ENCODE results near the gene STPG2.

STPG2 gene

DNA sequence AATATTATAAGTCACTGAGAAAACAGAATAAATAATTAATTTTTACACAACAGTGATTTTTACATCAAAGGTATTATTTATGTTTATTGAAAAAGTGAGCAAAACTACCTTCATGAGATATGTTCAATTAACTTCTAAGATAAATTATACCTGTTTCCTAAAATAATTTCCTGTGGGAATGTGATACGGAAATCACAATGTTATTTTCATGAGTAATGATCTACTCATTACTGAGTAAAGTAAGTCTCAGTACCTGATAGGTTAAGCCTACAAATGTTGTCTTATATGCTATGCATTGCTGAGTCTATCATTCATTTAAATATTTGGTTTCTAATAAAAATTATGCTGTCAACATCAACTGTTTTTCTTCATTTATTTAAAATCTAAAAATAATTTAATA is 324.0 kb downstream of the STPG2 start:
- no peaks in the 10 kb centered on the region for H3K27me3 ChIP-seq (ENCODE audit: control insufficient read depth in 1 of 2, insufficient read depth in 2 of 2, low read length in 2 of 2)
- H3K4me1 ChIP-seq (ENCODE audit: control insufficient read depth, insufficient read depth, low read length) = no peaks in the 10 kb centered on the region

DNA sequence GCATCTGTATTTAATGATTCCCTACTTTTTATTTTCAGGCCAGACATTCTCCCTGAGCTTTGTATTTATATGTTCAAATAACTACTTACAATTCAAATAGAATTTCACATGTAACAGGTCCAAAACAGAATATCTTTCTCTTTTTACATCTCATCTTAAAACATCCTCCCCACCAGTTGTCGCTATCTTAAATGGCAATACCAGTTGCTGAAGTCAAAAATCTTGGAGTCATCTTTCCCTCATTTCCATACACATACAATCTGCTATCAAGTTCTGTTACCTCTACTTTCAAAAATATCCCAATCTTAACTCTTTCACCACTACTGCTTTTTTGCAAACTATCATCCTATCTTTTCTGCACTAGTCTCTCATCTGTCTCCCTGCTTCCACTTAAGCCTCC is 330.5 kb downstream of the STPG2 start:
- Histone ChIP-seq H3K36me3 (ENCODE audit: control insufficient read depth in 2 of 2, insufficient read depth in 2 of 2, low read length in 2 of 2) (no peaks in the 10 kb centered on the region), H3K4me1 (ENCODE audit: control insufficient read depth, insufficient read depth, low read length) (no peaks in the 10 kb centered on the region), H3K9me3 (ENCODE audit: control insufficient read depth in 2 of 2, low read length in 2 of 2) (no peaks in the 10 kb centered on the region), H3K27ac (ENCODE audit: low read length) (no peak overlapping the region), H3K27me3 (ENCODE audit: control insufficient read depth in 1 of 2, insufficient read depth in 2 of 2, low read length in 2 of 2) (no peaks in the 10 kb centered on the region), H3K9ac (ENCODE audit: low read length in 2 of 2) (no peak overlapping the region), H3K4me3 (ENCODE audit: low read length in 2 of 2) (no peak overlapping the region)

More for the DNA sequence above, 324.0 kb downstream of the STPG2 start:
- Histone ChIP-seq H3K9ac (ENCODE audit: low read length in 2 of 2) (no peak overlapping the region), H3K4me3 (ENCODE audit: low read length in 2 of 2) (no peak overlapping the region), H3K9me3 (ENCODE audit: control insufficient read depth in 2 of 2, low read length in 2 of 2) (no peaks in the 10 kb centered on the region), H3K27ac (ENCODE audit: low read length) (no peak overlapping the region), H3K36me3 (ENCODE audit: control insufficient read depth in 2 of 2, insufficient read depth in 2 of 2, low read length in 2 of 2) (no peaks in the 10 kb centered on the region)

DNA sequence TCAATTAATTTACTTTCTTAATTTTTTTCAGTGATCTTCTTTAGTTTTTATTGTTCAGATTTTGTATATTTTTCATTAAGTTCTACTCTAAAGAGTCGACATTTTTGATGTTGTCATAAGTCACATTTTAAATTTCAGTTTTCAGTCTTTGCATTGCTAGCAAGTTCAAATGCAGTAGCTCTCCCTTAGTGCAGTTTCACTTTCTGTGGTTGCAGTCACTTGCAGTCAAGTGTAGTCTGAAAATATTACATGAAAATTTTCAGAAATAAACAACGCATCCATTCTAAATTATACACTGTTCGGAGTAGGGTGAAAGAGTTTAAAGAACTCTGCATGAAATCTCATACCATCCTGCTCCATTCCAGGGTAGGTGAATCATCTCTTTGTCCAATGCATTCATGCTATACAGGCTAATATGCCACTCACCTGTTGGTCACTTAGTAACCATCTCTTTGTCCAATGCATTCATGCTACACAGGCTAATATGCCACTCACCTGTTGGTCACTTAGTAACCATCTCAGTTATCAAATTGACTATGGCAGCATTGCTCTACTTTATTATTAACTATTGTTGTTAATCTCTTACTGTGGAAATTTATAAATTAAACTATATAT is 356.9 kb downstream of the STPG2 start:
- Histone ChIP-seq H3K4me1 (ENCODE audit: control insufficient read depth, insufficient read depth, low read length) (no peaks in the 10 kb centered on the region), H3K9me3 (ENCODE audit: control insufficient read depth in 2 of 2, low read length in 2 of 2) (no peaks in the 10 kb centered on the region), H3K27me3 (ENCODE audit: control insufficient read depth in 1 of 2, insufficient read depth in 2 of 2, low read length in 2 of 2) (no peaks in the 10 kb centered on the region), H3K36me3 (ENCODE audit: control insufficient read depth in 2 of 2, insufficient read depth in 2 of 2, low read length in 2 of 2) (no peaks in the 10 kb centered on the region), H3K4me3 (ENCODE audit: low read length in 2 of 2) (no peak overlapping the region), H3K27ac (ENCODE audit: low read length) (no peak overlapping the region), H3K9ac (ENCODE audit: low read length in 2 of 2) (no peak overlapping the region)

DNA sequence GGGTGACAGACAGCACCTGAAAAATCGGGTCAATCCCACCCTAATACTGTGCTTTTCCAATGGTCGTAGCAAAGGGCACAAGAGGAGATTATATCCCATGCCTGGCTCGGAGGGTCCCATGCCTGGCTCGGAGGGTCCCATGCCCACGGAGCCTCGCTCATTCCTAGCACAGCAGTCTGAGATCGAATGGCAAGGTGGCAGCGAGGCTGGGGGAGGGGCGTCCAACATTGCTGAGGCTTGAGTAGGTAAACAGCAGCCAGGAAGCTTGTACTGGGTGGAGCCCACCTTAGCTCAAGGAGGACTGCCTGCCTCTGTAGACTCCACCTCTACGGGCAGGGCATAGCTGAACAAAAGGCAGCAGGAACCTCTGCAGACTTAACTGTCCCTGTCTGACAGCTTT is 365.1 kb downstream of the STPG2 start:
- H3K4me1 ChIP-seq (ENCODE audit: control insufficient read depth, insufficient read depth, low read length) = no peaks in the 10 kb centered on the region
- no peak overlapping the region for H3K27ac ChIP-seq (ENCODE audit: low read length)
- H3K4me3 ChIP-seq (ENCODE audit: low read length in 2 of 2) = no peak overlapping the region
- H3K27me3 ChIP-seq (ENCODE audit: control insufficient read depth in 1 of 2, insufficient read depth in 2 of 2, low read length in 2 of 2) = no peaks in the 10 kb centered on the region
- H3K9ac ChIP-seq (ENCODE audit: low read length in 2 of 2) = no peak overlapping the region
- H3K9me3 ChIP-seq (ENCODE audit: control insufficient read depth in 2 of 2, low read length in 2 of 2) = no peaks in the 10 kb centered on the region
- H3K36me3 ChIP-seq (ENCODE audit: control insufficient read depth in 2 of 2, insufficient read depth in 2 of 2, low read length in 2 of 2) = no peaks in the 10 kb centered on the region

DNA sequence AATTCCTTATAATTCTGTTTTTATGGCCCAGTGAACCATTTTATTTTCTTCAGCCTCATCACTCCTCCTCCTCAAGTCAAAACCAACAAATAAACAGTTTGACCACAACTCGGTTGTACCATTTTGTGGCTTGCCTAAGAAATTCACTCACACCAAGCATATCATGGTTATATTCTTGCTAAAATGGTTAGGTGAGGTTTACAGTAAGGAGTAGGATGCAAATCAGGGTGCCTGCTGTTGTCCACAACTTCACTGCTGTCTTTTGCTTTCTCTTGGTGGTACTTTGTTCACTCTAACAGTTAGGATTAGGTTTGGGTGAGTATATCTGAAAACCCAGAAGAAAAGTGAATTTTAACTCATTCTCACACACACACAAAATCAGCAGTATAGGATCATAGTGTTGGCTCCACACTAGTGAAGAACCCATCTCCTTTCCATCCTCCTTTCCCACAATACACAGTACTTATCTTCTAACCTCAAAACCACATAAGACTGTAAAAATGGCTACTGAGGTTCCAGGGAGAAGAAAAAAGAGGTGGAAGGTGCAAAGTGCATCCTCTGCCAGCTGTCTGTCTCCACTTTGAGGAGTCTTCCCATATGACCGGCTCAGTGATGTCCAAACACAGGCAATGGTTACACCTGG is 368.8 kb downstream of the STPG2 start:
- H3K9ac ChIP-seq (ENCODE audit: low read length in 2 of 2) = no peak overlapping the region
- no peaks in the 10 kb centered on the region for H3K4me1 ChIP-seq (ENCODE audit: control insufficient read depth, insufficient read depth, low read length)
- H3K4me3 ChIP-seq (ENCODE audit: low read length in 2 of 2) = no peak overlapping the region
- no peaks in the 10 kb centered on the region for H3K36me3 ChIP-seq (ENCODE audit: control insufficient read depth in 2 of 2, insufficient read depth in 2 of 2, low read length in 2 of 2)
- no peaks in the 10 kb centered on the region for H3K9me3 ChIP-seq (ENCODE audit: control insufficient read depth in 2 of 2, low read length in 2 of 2)
- H3K27ac ChIP-seq (ENCODE audit: low read length) = no peak overlapping the region
- no peaks in the 10 kb centered on the region for H3K27me3 ChIP-seq (ENCODE audit: control insufficient read depth in 1 of 2, insufficient read depth in 2 of 2, low read length in 2 of 2)

DNA sequence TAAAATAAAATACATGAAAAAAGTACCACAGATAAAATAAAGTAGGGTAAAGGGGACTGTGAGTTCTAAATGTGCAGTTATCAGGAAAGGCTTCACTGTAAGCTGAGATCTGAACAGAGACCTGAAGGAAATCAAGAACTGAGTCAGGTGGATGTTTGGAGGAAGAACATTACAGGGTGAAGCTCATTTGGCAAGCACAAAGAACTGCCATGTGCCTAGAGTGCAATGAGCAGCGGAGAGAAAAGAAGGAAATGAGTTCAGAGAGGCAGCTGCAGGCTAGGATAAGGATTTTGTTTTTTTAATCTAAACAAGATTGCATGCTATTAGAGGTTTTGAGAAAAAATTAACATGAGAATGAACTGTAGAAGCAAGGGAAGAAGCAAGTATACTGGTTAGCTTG is 373.1 kb downstream of the STPG2 start:
- Histone ChIP-seq H3K36me3 (ENCODE audit: control insufficient read depth in 2 of 2, insufficient read depth in 2 of 2, low read length in 2 of 2) (no peaks in the 10 kb centered on the region), H3K27me3 (ENCODE audit: control insufficient read depth in 1 of 2, insufficient read depth in 2 of 2, low read length in 2 of 2) (no peaks in the 10 kb centered on the region), H3K4me1 (ENCODE audit: control insufficient read depth, insufficient read depth, low read length) (no peaks in the 10 kb centered on the region), H3K9ac (ENCODE audit: low read length in 2 of 2) (no peak overlapping the region), H3K9me3 (ENCODE audit: control insufficient read depth in 2 of 2, low read length in 2 of 2) (no peaks in the 10 kb centered on the region), H3K27ac (ENCODE audit: low read length) (no peak overlapping the region), H3K4me3 (ENCODE audit: low read length in 2 of 2) (no peak overlapping the region)

DNA sequence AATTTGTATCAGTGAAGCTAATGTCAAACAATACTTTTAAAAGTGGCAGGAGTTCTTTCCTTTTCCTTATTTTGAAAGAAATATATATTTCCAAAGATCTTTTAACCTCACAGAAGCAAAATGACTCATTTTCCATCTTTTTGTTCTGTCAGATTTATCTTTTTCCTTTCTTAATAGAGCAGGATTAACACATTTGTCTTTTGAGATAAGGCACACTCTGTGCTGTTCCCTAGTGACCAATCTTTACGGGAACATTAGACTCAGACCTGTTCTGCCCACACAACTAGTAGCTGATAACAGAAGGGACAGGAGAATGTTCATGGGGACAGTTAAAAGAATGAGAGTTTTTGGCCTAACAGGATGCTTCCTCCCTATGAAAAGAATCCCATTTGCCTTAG is 381.2 kb downstream of the STPG2 start:
- no peak overlapping the region for H3K9ac ChIP-seq (ENCODE audit: low read length in 2 of 2)
- H3K27me3 ChIP-seq (ENCODE audit: control insufficient read depth in 1 of 2, insufficient read depth in 2 of 2, low read length in 2 of 2) = no peaks in the 10 kb centered on the region
- no peaks in the 10 kb centered on the region for H3K4me1 ChIP-seq (ENCODE audit: control insufficient read depth, insufficient read depth, low read length)
- no peak overlapping the region for H3K4me3 ChIP-seq (ENCODE audit: low read length in 2 of 2)
- H3K27ac ChIP-seq (ENCODE audit: low read length) = no peak overlapping the region
- H3K36me3 ChIP-seq (ENCODE audit: control insufficient read depth in 2 of 2, insufficient read depth in 2 of 2, low read length in 2 of 2) = no peaks in the 10 kb centered on the region
- H3K9me3 ChIP-seq (ENCODE audit: control insufficient read depth in 2 of 2, low read length in 2 of 2) = no peaks in the 10 kb centered on the region

DNA sequence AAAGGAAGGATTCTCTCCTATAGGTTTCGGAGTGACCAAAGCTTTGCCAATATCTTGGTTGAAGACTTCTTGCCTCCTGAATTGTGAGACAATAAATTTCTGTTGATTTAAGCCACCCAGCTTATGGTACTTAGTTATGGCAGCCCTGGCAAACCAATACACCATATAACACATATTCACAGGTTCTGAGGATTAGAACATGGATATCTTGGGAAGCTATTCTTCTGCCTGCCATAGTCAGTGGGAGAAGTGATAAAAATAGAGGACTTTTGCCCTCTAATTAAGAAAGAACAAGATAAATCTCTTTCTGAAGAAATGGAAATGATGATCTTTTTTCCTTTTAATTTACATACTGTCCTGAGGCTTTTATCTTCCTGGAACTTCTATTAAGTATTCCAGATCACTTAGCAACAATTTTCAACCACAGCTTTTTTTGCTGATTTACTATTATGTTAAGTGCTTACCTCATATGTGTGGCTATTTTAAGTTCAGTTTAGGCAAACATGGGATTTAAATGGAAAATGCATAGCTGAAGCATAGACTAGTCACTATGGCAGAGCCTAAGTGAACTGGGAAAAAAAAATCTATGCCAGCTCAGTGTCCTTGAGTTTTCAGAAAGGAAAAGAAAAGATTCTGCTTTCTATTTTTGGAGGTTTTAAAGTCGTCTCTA is 381.7 kb downstream of the STPG2 start:
- no peaks in the 10 kb centered on the region for H3K36me3 ChIP-seq (ENCODE audit: control insufficient read depth in 2 of 2, insufficient read depth in 2 of 2, low read length in 2 of 2)
- no peak overlapping the region for H3K9ac ChIP-seq (ENCODE audit: low read length in 2 of 2)
- H3K27ac ChIP-seq (ENCODE audit: low read length) = no peak overlapping the region
- no peaks in the 10 kb centered on the region for H3K4me1 ChIP-seq (ENCODE audit: control insufficient read depth, insufficient read depth, low read length)
- H3K9me3 ChIP-seq (ENCODE audit: control insufficient read depth in 2 of 2, low read length in 2 of 2) = no peaks in the 10 kb centered on the region
- H3K4me3 ChIP-seq (ENCODE audit: low read length in 2 of 2) = no peak overlapping the region
- no peaks in the 10 kb centered on the region for H3K27me3 ChIP-seq (ENCODE audit: control insufficient read depth in 1 of 2, insufficient read depth in 2 of 2, low read length in 2 of 2)

DNA sequence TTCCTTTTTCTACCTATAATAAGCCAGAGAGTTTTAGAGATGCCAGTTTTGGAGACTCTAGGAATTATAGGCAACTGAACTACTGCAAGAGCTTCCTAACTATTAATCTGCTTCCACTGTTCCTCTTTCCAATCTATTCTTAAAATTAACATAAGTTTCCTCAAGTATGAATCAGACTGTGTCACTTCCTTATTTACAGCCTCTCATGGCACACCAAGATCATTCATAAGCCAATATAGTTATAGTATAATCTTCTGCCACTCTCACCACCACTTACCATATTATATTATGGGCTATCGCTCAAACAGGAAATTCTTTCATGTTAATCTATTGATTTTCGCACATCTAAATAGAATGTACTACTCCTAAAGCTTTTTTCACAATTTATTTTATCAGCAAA is 383.5 kb downstream of the STPG2 start:
- Histone ChIP-seq H3K4me3 (ENCODE audit: low read length in 2 of 2) (no peak overlapping the region), H3K9ac (ENCODE audit: low read length in 2 of 2) (no peak overlapping the region), H3K4me1 (ENCODE audit: control insufficient read depth, insufficient read depth, low read length) (no peaks in the 10 kb centered on the region), H3K27me3 (ENCODE audit: control insufficient read depth in 1 of 2, insufficient read depth in 2 of 2, low read length in 2 of 2) (no peaks in the 10 kb centered on the region), H3K9me3 (ENCODE audit: control insufficient read depth in 2 of 2, low read length in 2 of 2) (no peaks in the 10 kb centered on the region), H3K27ac (ENCODE audit: low read length) (no peak overlapping the region), H3K36me3 (ENCODE audit: control insufficient read depth in 2 of 2, insufficient read depth in 2 of 2, low read length in 2 of 2) (no peaks in the 10 kb centered on the region)

DNA sequence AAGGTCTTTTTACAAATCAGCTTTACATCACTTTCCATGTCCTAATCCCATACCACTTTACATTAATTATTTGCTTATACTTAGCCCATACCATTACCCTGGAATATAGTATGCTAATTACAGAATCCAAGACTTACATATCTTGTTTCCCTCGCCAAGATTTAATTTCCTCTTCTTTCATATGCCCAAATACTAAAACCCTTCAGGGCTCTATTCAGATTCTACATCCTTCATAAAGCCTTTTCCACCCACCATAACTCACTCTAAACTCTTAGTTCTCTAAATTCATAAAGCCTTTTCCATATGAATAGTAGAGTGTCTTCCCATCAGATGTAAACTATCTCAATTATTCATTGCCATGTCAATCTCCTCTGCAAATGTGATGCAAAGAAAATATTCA is 390.7 kb downstream of the STPG2 start:
- Histone ChIP-seq H3K9me3 (ENCODE audit: control insufficient read depth in 2 of 2, low read length in 2 of 2) (no peaks in the 10 kb centered on the region), H3K4me1 (ENCODE audit: control insufficient read depth, insufficient read depth, low read length) (no peaks in the 10 kb centered on the region), H3K27ac (ENCODE audit: low read length) (no peak overlapping the region), H3K27me3 (ENCODE audit: control insufficient read depth in 1 of 2, insufficient read depth in 2 of 2, low read length in 2 of 2) (no peaks in the 10 kb centered on the region), H3K36me3 (ENCODE audit: control insufficient read depth in 2 of 2, insufficient read depth in 2 of 2, low read length in 2 of 2) (no peaks in the 10 kb centered on the region), H3K4me3 (ENCODE audit: low read length in 2 of 2) (no peak overlapping the region), H3K9ac (ENCODE audit: low read length in 2 of 2) (no peak overlapping the region)

DNA sequence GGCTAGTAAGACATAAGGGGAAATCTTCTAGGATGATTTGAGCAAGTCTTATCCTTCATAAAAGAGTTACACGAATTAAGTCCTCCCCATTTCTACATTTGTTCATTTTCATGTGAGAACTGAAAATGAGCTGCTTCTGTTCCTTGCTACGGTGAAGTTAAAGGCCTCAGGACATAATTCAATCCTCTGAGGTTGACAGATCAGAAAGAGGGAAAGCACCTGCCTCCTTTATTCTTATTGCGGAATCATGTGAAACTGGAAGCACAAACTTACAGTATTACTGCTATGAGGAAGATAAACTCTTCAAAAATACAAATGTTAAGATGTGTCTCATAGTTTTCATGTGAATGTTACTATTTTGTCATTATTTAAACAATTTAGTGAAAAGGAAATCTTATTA is 395.3 kb downstream of the STPG2 start:
- H3K4me3 ChIP-seq (ENCODE audit: low read length in 2 of 2) = no peak overlapping the region
- no peaks in the 10 kb centered on the region for H3K4me1 ChIP-seq (ENCODE audit: control insufficient read depth, insufficient read depth, low read length)
- no peaks in the 10 kb centered on the region for H3K36me3 ChIP-seq (ENCODE audit: control insufficient read depth in 2 of 2, insufficient read depth in 2 of 2, low read length in 2 of 2)
- no peaks in the 10 kb centered on the region for H3K27me3 ChIP-seq (ENCODE audit: control insufficient read depth in 1 of 2, insufficient read depth in 2 of 2, low read length in 2 of 2)
- no peaks in the 10 kb centered on the region for H3K9me3 ChIP-seq (ENCODE audit: control insufficient read depth in 2 of 2, low read length in 2 of 2)
- H3K9ac ChIP-seq (ENCODE audit: low read length in 2 of 2) = no peak overlapping the region
- no peak overlapping the region for H3K27ac ChIP-seq (ENCODE audit: low read length)
